SH-SY5Y (cell line): ENCODE results near the gene RENBP.

Experiments used
- GATA2 ChIP-seq: IDR thresholded peaks from 2 replicates; pipeline ENCODE4 v1.6.1; 2011; ENCODE audit warnings: mild to moderate bottlenecking, low read depth, low read length
- GATA3 ChIP-seq: IDR thresholded peaks from 2 replicates; pipeline ENCODE4 v1.6.1; 2011; ENCODE audit warnings: low read depth, mild to moderate bottlenecking, low read length, moderate library complexity

- TF ChIP-seq GATA2 (no peak), GATA3 (no peak)
Measured at GRCh38 chrX:153981771-153982533, 37.5 kb upstream of the RENBP start.
